HG02852 (cell line): Measurements from ENCODE around the gene CIC.
"Not testable (repeated sequence)": the region's sequence is repeated elsewhere in the genome, so short reads cannot be mapped to it uniquely, and the experiment has no call there.

Experiments used
- ATAC-seq: cut with Tn5 transposase; IDR thresholded peaks from one replicate; pipeline ENCODE4 v1.9.1; 2021; ENCODE audit warnings: mild to moderate bottlenecking, moderate library complexity; ENCODE audit not compliant: unreplicated experiment

The CIC gene

GRCh38 chr19:42254089-42254849 is 14.8 kb upstream of the CIC start:
- ATAC-seq = peak; percentile 31

GRCh38 chr19:42254850-42255765 is 13.9 kb upstream of the CIC start, which contains the start of gene ERF:
Gene ERF, minus strand, starts transcription at chr19:42255128. Its CDS starts 129 bp downstream, at chr19:42254999.
- ATAC-seq = peak; percentile 49

GRCh38 chr19:42255766-42256745 is 13.0 kb upstream of the CIC start:
- no peak for ATAC-seq

GRCh38 chr19:42257842-42258241 is 11.2 kb upstream of the CIC start:
- not testable (repeated sequence) for ATAC-seq

GRCh38 chr19:42261763-42262162 is 7.3 kb upstream of the CIC start:
- no peak for ATAC-seq

- not testable (repeated sequence) for ATAC-seq
Observed at GRCh38 chr19:42266105-42266504, 2.9 kb upstream of the CIC start.

- not testable (repeated sequence) for ATAC-seq
Observed at GRCh38 chr19:42266928-42267603, 2.0 kb upstream of the CIC start.

- ATAC-seq = no peak
Observed at GRCh38 chr19:42267644-42268141, 1.4 kb upstream of the CIC start.

- ATAC-seq = peak; percentile 46
Observed at GRCh38 chr19:42268142-42268703, 829 bp upstream of the CIC start.

GRCh38 chr19:42269478-42270345 is 660 bp downstream of the CIC start:
- ATAC-seq = no peak

GRCh38 chr19:42270346-42271044 is 1.4 kb downstream of the CIC start:
- ATAC-seq = no peak

GRCh38 chr19:42271045-42271419 is 2.0 kb downstream of the CIC start:
- ATAC-seq = no peak

GRCh38 chr19:42271861-42272534 is 2.9 kb downstream of the CIC start:
- no peak for ATAC-seq

GRCh38 chr19:42272535-42272897 is 3.5 kb downstream of the CIC start:
- ATAC-seq = no peak

GRCh38 chr19:42272989-42273406 is 3.9 kb downstream of the CIC start:
- no peak for ATAC-seq

GRCh38 chr19:42273407-42274064 is 4.5 kb downstream of the CIC start:
- ATAC-seq = no peak
